HAP-1 (cell line): Measurements from ENCODE around the gene MIS12.
A peak's percentile ranks its signal among the peaks of the same experiment; 100 is the strongest.

Experiments used
- DNase-seq, 2 experiments: peaks; one replicate each; pipeline ENCODE4 v3.0.0-alpha.2; 2016 to 2020; ENCODE audit warnings: low spot score in 2 of 2
- H3K27me3 ChIP-seq: fragments of 250-450 bp; sonication (Bioruptor Pico); 2 replicates; pipeline ENCODE4 v1.5.1; 2020; ENCODE audit warnings: low read depth, mild to moderate bottlenecking, moderate library complexity
- H3K36me3 ChIP-seq: fragments of 250-450 bp; sonication (Bioruptor Pico); replicated peaks from 2 replicates; pipeline ENCODE4 v1.5.1; 2020; ENCODE audit warnings: mild to moderate bottlenecking
- H3K4me1 ChIP-seq: fragments of 250-450 bp; sonication (Bioruptor Pico); 2 replicates; pipeline ENCODE4 v1.5.1; 2020; ENCODE audit warnings: mild to moderate bottlenecking
- H3K4me3 ChIP-seq: fragments of 250-450 bp; sonication (Bioruptor Pico); 2 replicates; pipeline ENCODE4 v1.5.1; 2020; ENCODE audit warnings: mild to moderate bottlenecking, moderate library complexity
- H3K9me3 ChIP-seq: fragments of 250-450 bp; sonication (Bioruptor Pico); 2 replicates; pipeline ENCODE4 v1.5.1; 2020; ENCODE audit warnings: mild to moderate bottlenecking, moderate library complexity
- in situ Hi-C: fragments of 300-500 bp; cut with MboI; formaldehyde crosslinking; loops from 3 replicates; pipeline ENCODE4 v1.14.3; 2020; ENCODE audit warnings: low sequenced_read_pairs, inconsistent platforms, mixed read lengths

Gene MIS12

DNA sequence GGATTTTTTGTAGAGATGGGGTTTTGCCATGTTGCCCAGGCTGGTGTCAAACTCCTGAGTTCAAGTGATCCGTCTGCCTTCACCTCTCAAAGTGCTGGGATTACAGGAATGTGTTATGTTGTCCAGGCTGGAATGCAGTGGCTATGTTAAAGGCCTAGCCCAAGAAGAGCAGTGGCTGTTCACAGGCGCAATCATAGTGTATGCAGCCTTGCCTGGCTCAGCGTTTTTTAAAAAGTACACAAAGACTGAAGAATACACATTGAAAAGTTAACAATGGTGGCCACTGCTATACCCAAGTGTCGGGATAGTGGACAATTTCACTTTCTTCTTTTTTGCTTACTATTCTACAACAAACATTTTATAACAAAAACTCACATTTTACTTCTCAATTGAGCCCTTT is 7.4 kb upstream of the MIS12 start:
- Histone ChIP-seq H3K4me3 (no peak overlapping the region), H3K9me3 (no peaks in the 10 kb centered on the region), H3K36me3 (peaks cover 63% of the 10 kb centered on the region), H3K27me3 (no peaks in the 10 kb centered on the region), H3K4me1 (no peaks in the 10 kb centered on the region)
- in situ Hi-C loops, result no loop called here
- no peak for DNase-seq

DNA sequence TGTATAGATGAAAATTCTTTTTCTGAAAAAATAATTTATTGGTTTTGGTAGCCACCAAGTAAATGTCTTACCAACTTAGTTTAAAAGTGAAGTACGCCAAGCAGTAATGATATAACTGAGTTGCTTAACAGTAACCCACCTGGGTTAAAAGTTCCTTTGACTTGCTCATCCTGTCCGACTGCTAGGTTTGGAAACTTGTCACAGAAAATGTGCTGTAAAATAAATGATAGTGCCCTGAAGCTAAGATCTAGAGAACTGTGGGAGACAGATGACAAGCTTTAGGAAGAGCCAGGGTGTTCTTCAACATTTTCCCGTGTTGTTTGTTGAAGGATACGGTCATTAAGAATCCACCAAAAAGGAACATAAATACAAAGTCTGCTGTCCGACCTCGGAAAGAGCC is 5.4 kb upstream of the MIS12 start:
- no peaks in the 10 kb centered on the region for H3K27me3 ChIP-seq
- no peak for DNase-seq
- no peaks in the 10 kb centered on the region for H3K9me3 ChIP-seq
- H3K4me1 ChIP-seq, result peaks cover 6% of the 10 kb centered on the region
- H3K36me3 ChIP-seq, result peaks cover 63% of the 10 kb centered on the region
- H3K4me3 ChIP-seq, result no peak overlapping the region
- in situ Hi-C loops, result no loop called here

DNA sequence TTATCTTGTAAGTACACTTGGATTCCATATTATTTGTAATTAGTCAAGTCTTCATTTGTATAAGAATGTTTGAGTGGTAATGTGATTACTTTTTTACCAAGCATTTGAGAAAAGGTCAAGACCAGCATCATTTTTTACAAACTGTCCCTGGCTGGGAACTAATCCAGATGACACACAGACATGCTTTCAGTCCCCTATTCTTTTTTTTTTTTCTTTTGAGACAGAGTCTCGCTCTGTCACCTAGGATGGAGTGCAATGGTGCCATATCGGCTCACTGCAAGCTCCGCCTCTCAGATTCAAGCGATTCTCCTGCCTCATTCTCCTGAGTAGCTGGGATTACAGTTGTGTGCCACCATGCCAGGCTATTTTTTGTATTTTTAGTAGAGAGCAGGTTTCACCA is 4.9 kb upstream of the MIS12 start:
- Histone ChIP-seq H3K4me3 (no peak overlapping the region), H3K9me3 (no peaks in the 10 kb centered on the region), H3K36me3 (peaks cover 63% of the 10 kb centered on the region), H3K27me3 (no peaks in the 10 kb centered on the region), H3K4me1 (peaks cover 6% of the 10 kb centered on the region)
- in situ Hi-C loops, result no loop called here
- no peak for DNase-seq

DNA sequence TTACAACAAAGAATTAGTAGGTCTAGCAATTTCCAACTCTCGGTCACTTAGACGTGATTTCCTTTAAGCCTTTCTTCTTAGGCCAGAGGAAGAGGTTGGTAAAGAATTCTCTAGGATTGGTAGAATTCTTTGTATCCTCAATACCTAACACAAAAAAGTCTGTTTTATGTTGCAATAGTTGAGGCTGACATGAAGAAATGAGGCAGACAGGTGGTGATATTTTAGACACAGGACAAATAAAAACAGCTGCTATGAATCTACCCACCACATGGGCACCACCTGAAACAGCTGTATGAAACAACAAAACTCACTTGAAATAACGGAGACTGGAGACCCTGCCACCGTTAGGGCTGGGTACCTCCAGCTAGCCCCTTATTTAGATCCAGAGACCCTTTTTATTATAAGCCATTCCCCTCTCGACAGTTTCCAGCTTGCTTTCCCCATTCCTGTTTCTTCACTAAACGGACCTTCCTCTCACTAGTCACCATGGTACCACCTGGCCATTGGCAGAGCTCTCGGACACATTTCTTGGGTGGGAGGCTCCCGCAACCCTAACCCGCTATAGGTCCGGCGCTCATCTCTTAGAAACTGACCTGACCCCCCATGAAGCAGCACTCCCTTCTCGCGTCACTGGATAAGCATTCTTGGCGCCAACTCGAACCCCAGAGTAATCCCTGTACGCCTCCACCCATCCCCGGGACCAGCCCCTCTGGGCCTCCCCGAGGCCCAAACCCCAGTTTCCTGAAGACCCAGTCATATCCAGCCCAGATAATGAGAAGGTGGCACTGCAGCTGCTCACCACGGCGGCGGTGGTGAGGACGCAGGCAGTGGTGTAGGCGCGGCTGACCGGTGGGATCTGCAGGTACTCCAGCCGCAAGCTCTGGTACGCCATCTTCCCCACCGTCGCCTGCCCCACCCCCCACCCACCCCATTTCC is 828 bp upstream of the MIS12 start, which contains the start of gene DERL2:
DERL2 (minus strand) TSS at position 909 of the 936 bp plus-strand sequence; CDS start at position 892, 17 bp downstream.
- H3K4me1 ChIP-seq, result peaks cover 9% of the 10 kb centered on the region
- no peaks in the 10 kb centered on the region for H3K9me3 ChIP-seq
- peaks cover 53% of the 10 kb centered on the region for H3K36me3 ChIP-seq
- H3K27me3 ChIP-seq, result no peaks in the 10 kb centered on the region
- in situ Hi-C loops, result no loop called here
- peak within 1 kb of the TSS; percentile 86 for H3K4me3 ChIP-seq
- peak; percentile 5 to 47 for DNase-seq

DNA sequence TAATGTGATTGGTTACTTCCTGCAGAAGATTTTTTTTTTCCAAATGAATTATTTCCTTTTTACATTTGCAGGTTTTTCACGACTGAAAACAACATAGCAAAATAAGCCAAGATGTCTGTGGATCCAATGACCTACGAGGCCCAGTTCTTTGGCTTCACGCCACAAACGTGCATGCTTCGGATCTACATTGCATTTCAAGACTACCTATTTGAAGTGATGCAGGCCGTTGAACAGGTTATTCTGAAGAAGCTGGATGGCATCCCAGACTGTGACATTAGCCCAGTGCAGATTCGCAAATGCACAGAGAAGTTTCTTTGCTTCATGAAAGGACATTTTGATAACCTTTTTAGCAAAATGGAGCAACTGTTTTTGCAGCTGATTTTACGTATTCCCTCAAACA is 2.4 kb downstream of the MIS12 start:
- H3K27me3 ChIP-seq, result no peaks in the 10 kb centered on the region
- no peak for DNase-seq
- in situ Hi-C loops, result no loop called here
- H3K4me3 ChIP-seq, result no peak overlapping the region
- H3K9me3 ChIP-seq, result no peaks in the 10 kb centered on the region
- peaks cover 32% of the 10 kb centered on the region for H3K36me3 ChIP-seq
- peaks cover 9% of the 10 kb centered on the region for H3K4me1 ChIP-seq

DNA sequence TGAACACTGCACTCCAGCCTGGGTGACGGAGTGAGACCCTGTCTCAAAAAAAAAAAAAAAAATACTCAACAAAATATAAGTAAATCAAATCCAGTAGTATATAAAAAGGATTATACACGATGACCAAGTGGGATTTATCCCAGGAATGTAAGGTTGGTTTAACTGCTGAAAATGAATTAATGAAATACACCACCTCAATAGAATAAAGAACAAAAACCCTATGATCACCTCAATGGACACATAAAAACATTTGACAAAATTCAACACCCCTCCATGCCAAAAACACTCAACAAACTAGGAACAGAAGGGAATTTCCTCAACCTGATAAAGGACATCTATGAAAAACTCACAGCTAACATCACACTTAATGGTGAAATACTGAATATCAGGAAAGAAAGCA is 6.6 kb downstream of the MIS12 start:
- no peaks in the 10 kb centered on the region for H3K9me3 ChIP-seq
- no peaks in the 10 kb centered on the region for H3K27me3 ChIP-seq
- H3K4me1 ChIP-seq, result no peaks in the 10 kb centered on the region
- no peak overlapping the region for H3K4me3 ChIP-seq
- no peak for DNase-seq
- peaks cover 18% of the 10 kb centered on the region for H3K36me3 ChIP-seq
- in situ Hi-C loops, result no loop called here

DNA sequence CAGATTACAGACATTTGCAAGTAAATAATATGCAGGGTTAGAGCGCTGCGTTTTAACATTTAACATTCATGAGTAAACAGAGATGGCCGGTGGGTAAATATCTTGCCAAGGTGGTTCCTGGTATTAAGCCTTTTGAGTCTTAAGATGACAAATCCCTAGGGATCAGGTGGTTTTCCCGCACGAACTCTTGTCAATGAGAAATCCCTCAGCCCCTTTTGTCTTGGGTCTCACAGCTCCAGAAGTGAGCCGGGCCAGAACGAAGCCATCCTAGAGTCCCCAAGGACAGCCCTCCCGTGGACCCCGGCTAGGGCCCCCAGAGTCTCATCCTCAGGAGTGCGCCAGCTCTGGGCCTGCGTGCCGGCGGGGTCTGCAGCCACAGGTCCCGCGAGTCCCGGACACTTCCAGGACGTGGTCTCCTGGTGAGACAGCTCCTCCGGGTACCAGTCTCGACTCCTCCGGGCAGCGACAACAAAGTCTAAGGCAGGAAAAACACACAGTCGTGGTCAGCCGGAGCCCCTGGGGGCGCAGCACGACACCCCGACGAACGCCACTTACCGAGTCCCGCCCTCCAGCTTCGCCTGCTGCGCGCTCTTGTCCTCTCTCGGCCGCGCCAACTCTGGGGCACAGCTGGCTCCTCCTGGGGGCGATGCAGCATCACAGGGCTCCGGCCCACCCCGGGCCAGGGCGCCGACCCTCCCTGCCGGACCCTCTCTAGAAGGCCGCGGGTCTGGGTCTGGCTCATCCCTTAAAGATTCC is 13.3 kb downstream of the MIS12 start:
- H3K4me1 ChIP-seq, result no peaks in the 10 kb centered on the region
- H3K9me3 ChIP-seq, result no peaks in the 10 kb centered on the region
- in situ Hi-C loops, result no loop called here
- no peak for DNase-seq
- no peaks in the 10 kb centered on the region for H3K36me3 ChIP-seq
- no peaks in the 10 kb centered on the region for H3K27me3 ChIP-seq
- H3K4me3 ChIP-seq, result no peak overlapping the region; the same call in 1 of the 2 replicates

DNA sequence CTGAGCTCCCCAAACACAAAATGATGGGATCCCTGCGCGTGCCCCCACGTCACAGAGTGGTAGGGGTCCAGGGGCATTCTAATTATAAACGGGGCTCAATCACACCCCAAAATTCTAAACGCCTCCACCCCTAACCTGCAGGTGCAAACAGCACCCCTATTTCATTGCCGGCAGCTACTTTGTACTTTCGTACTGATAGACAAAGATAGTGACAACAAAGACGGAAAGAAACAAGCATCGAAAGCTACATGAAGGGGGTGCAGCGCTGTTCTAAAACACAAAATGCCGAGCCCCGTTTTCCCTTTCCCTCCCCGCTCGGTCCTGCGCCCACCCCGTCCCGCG is 13.9 kb downstream of the MIS12 start:
- in situ Hi-C loops, result no loop called here
- Histone ChIP-seq H3K27me3 (no peaks in the 10 kb centered on the region), H3K9me3 (no peaks in the 10 kb centered on the region), H3K4me1 (no peaks in the 10 kb centered on the region), H3K4me3 (peak overlapping the region; percentile 52), H3K36me3 (no peaks in the 10 kb centered on the region)
- DNase-seq, result no peak

DNA sequence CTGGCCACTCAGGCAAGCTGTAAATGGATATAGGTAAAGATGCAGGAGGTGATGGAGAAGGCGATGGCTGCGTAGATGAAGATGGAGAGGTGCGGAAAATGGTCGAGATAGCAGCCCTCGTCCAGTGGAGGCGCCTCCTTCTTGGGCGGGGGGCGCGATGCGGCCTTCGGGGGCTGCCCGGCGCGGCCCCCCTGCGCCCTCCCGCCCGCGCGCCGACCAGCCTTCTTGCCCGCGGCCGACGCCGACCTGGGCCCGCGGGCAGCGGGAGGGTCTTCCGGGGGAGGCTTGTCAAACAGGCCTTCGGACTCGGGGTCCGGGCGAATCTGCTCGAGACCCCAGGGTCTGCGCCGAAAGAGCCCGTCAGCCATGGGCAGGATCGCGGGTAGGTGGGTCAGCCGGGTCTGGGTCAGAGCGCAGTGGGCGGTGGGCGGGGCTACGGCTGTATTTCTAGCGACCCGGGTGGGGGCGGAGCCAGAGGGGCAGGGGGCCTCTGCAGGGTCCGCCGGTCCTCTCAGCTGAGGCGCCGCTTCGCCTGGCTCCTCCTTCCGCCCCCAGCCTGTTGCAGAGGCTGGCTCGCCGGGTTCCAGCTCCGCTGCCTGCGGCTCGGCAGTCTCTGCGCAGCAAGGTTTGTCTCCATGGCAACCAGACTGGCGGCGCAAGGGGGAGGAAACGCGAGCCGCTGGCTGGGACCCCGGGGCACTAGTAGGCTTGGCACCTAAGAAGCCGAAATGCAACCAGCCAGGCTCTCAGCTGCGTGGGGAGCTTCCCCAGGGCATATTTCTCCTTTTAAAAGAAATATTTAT is 14.4 kb downstream of the MIS12 start:
- peak overlapping the region; percentile 52 for H3K4me3 ChIP-seq
- H3K9me3 ChIP-seq, result no peaks in the 10 kb centered on the region
- no peaks in the 10 kb centered on the region for H3K4me1 ChIP-seq
- in situ Hi-C loops, result no loop called here
- H3K27me3 ChIP-seq, result no peaks in the 10 kb centered on the region
- peak; percentile 93 to 94 for DNase-seq
- no peaks in the 10 kb centered on the region for H3K36me3 ChIP-seq

DNA sequence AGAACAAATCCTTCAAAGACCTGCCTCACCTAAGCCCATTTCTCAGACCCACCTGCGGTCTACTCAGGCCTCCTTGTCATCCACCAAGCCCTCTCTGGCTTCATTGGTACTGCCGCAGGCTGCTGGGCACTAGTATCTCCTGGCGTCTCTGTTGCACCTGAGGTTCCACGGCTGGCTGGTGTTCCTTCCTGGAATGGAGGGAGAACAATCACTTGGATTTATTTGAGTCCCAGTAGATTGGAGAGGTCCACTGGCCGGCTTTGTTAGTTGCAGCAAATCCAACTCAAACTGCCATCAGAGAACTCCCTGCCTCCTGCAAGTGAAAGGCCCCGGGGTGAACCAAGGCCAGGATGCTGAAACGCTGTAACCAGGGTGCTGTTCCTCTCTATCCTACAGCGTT is 15.3 kb downstream of the MIS12 start:
- in situ Hi-C loops, result no loop called here
- no peaks in the 10 kb centered on the region for H3K4me1 ChIP-seq
- H3K36me3 ChIP-seq, result no peaks in the 10 kb centered on the region
- H3K4me3 ChIP-seq, result no peak overlapping the region
- DNase-seq, result no peak
- no peaks in the 10 kb centered on the region for H3K9me3 ChIP-seq
- no peaks in the 10 kb centered on the region for H3K27me3 ChIP-seq

DNA sequence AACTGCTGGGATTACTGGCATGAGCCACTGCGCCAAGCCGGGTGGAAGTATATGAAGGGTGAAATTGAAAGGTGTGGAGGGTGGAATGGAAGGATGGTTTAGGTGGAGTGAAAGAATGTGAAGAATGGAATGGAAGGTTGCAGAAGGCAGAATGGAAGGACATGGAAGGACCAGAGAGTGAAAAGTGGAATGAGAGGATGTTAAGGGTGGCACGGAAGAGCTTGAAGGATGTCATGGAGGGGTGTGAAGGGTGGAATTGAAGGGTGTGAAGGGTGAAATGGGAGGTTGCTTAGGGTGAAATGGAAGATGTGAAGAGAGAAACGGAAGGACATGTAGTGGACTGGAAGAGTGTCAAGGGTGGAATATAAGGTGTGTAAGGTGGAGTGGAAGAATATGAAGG is 16.2 kb downstream of the MIS12 start:
- Histone ChIP-seq H3K4me3 (no peak overlapping the region), H3K4me1 (no peaks in the 10 kb centered on the region), H3K36me3 (no peaks in the 10 kb centered on the region), H3K27me3 (no peaks in the 10 kb centered on the region), H3K9me3 (no peaks in the 10 kb centered on the region)
- DNase-seq, result no peak
- in situ Hi-C loops, result no loop called here

DNA sequence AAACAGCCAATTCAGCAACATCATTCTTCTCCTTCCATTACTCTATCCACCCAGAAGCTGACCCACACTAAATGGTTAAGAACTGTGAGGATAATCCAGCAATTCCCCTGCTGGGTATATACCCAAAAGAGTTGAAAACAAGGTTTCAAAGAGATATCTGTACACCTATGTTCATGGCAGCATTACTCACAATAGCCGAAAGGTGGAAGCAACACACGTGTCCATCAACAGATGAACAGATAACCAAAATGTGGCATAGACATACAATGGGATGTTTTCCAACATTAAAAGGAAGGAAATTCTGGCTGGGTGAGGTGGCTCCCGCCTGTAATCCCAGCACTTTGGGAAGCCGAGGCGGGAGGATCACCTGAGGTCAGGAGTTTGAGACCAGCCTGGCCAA is 19.9 kb downstream of the MIS12 start:
- DNase-seq, result no peak
- in situ Hi-C loops, result no loop called here
- H3K36me3 ChIP-seq, result no peaks in the 10 kb centered on the region
- no peak overlapping the region for H3K4me3 ChIP-seq
- H3K27me3 ChIP-seq, result no peaks in the 10 kb centered on the region
- no peaks in the 10 kb centered on the region for H3K4me1 ChIP-seq
- no peaks in the 10 kb centered on the region for H3K9me3 ChIP-seq

DNA sequence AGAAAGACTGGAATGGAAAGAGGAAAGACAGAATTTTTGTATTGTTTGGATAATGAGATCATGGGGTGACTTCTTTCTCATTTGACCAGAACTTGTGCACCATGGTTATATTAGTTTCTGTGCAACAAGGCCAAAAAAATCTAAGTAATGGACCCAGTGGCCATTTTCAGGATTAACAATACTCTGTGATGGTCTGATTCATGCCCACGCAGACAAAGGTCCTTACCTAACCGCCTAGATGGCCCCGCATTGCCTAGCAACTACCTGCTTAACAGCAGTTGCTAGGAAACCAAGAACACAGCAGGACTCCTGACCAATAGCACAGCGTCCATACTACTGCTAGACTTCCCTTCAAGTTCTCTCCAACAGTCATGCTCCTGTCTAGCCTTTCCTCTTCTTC is 22.4 kb downstream of the MIS12 start:
- no peak for DNase-seq
- in situ Hi-C loops, result no loop called here
- Histone ChIP-seq H3K4me3 (no peak overlapping the region), H3K9me3 (no peaks in the 10 kb centered on the region), H3K4me1 (no peaks in the 10 kb centered on the region), H3K36me3 (no peaks in the 10 kb centered on the region), H3K27me3 (no peaks in the 10 kb centered on the region)
